ENCODE measurements around the gene GOLGA6B. TPM values are rescaled to one million over a fixed set of nuclear protein-coding genes. Genes with fewer than 3 reads are reported as not detected.
A peak's percentile ranks its signal among the peaks of the same experiment; 100 is the strongest.
"Not testable (repeated sequence)": the region's sequence is repeated elsewhere in the genome, so short reads cannot be mapped to it uniquely, and the experiment has no call there.

Gene GOLGA6B, protein sequence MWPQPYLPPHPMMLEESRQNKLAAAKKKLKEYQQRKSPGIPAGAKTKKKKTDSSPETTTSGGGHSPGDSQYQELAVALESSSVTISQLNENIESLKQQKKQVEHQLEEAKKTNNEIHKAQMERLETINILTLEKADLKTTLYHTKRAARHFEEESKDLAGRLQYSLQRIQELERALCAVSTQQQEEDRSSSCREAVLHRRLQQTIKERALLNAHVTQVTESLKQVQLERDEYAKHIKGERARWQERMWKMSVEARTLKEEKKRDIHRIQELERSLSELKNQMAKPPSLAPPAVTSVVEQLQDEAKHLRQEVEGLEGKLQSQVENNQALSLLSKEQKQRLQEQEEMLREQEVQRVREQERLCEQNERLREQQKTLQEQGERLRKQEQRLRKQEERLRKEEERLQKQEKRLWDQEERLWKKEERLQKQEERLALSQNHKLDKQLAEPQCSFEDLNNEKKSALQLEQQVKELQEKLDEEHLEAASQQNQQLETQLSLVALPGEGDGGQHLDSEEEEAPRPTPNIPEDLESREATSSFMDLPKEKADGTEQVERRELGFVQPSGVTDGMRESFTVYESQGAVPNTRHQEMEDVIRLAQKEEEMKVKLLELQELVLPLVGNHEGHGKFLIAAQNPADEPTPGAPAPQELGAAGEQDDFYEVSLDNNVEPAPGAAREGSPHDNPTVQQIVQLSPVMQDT
- under 1 TPM in 1 of 2 donors, not detected in 1; 0.18 TPM for total RNA-seq
- total RNA-seq: 0 to 0.46 reads per million in 2 donors

- not testable (repeated sequence) for ATAC-seq; H3K27me3 Mint-ChIP-seq; H3K27ac Mint-ChIP-seq; H3K4me3 Mint-ChIP-seq; H3K4me1 Mint-ChIP-seq; H3K36me3 Mint-ChIP-seq (ENCODE audit: low read depth); H3K9me3 ChIP-seq (ENCODE audit: control insufficient read depth, low read length, poor library complexity, severe bottlenecking); DNase-seq
Measured at GRCh38 chr15:72654397-72654796, at the start of gene GOLGA6B. TSS of gene GOLGA6B (plus strand) at chr15:72654697. CDS start at chr15:72654738, 41 bp downstream.

GRCh38 chr15:72604794-72605193, 49.7 kb upstream of the GOLGA6B start:
- Mint-ChIP-seq H3K27ac (no peak overlapping the region), H3K36me3 (ENCODE audit: low read depth) (peaks cover 6% of the 10 kb centered on the region), H3K4me1 (peaks cover 15% of the 10 kb centered on the region), H3K4me3 (no peak overlapping the region), H3K27me3 (no peaks in the 10 kb centered on the region)
- no peaks in the 10 kb centered on the region for H3K9me3 ChIP-seq (ENCODE audit: control insufficient read depth, low read length, poor library complexity, severe bottlenecking)
- ATAC-seq: no peak
- no peak for DNase-seq

GRCh38 chr15:72608084-72608483, 46.4 kb upstream of the GOLGA6B start:
- not testable (repeated sequence) for H3K36me3 Mint-ChIP-seq (ENCODE audit: low read depth); H3K9me3 ChIP-seq (ENCODE audit: control insufficient read depth, low read length, poor library complexity, severe bottlenecking); DNase-seq; H3K27me3 Mint-ChIP-seq; H3K4me3 Mint-ChIP-seq; H3K4me1 Mint-ChIP-seq; H3K27ac Mint-ChIP-seq; ATAC-seq

DNA sequence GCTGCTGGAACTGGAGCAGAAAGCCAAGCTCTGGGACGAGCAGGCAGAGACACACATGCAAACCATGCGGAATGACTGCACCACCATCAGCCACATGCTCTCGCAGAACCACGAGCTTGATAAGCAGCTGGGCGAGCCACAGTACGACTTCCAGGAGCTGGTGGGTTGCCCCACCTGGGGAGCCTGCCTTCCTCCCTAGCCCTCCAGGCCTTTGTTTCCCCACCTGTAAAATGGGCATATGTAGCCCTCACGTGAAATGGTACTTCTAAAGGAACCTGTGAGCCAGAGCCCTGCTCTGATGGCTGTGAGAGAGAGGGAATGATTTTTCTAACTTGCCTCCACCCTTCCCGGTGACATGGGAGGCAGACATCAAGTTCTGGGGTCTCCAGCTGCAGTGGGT, 44.6 kb upstream of the GOLGA6B start:
- peaks cover 4% of the 10 kb centered on the region for H3K36me3 Mint-ChIP-seq (ENCODE audit: low read depth)
- no peak for ATAC-seq
- H3K9me3 ChIP-seq (ENCODE audit: control insufficient read depth, low read length, poor library complexity, severe bottlenecking): no peaks in the 10 kb centered on the region

DNA sequence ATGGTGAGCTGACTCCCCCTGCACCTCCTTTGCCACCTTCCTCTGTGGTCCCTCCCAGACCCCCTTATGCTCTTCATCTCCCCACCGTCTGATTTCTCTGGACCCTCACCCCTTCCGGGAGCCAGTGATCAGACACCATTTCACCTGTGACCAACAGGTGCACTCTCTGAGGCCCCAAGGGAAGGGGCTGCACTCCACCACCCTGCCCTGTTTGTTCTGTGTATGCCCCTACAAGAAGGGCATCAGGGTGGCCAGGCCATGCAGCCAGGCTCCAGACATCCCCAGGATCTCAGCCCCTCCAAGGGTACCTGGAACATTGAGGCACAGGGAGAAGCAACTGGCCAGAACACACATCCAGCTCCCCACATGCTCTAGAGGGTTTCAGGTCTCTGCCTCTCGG, 42.2 kb upstream of the GOLGA6B start:
- not testable (repeated sequence) for H3K36me3 Mint-ChIP-seq (ENCODE audit: low read depth)

More for the DNA sequence above, 44.6 kb upstream of the GOLGA6B start:
- H3K27me3 Mint-ChIP-seq: no peaks in the 10 kb centered on the region
- DNase-seq: no peak
- H3K27ac Mint-ChIP-seq: peak overlapping the region; percentile 16
- no peak overlapping the region for H3K4me3 Mint-ChIP-seq
- H3K4me1 Mint-ChIP-seq: peaks cover 4% of the 10 kb centered on the region

GRCh38 chr15:72614810-72615532, 39.5 kb upstream of the GOLGA6B start:
- ATAC-seq (no peak), DNase-seq (no peak)
- no peaks in the 10 kb centered on the region for H3K27me3 Mint-ChIP-seq
- H3K4me3 Mint-ChIP-seq: no peak overlapping the region
- no peaks in the 10 kb centered on the region for H3K9me3 ChIP-seq (ENCODE audit: control insufficient read depth, low read length, poor library complexity, severe bottlenecking)
- no peak overlapping the region for H3K27ac Mint-ChIP-seq
- H3K4me1 Mint-ChIP-seq: peaks cover 12% of the 10 kb centered on the region
- H3K36me3 Mint-ChIP-seq (ENCODE audit: low read depth): no peaks in the 10 kb centered on the region

More for the DNA sequence above, 42.2 kb upstream of the GOLGA6B start:
- not testable (repeated sequence) for H3K27me3 Mint-ChIP-seq; H3K9me3 ChIP-seq (ENCODE audit: control insufficient read depth, low read length, poor library complexity, severe bottlenecking); H3K4me3 Mint-ChIP-seq; ATAC-seq; H3K27ac Mint-ChIP-seq; DNase-seq
- H3K4me1 Mint-ChIP-seq: peaks cover 11% of the 10 kb centered on the region

- H3K4me3 Mint-ChIP-seq; H3K27ac Mint-ChIP-seq; H3K36me3 Mint-ChIP-seq (ENCODE audit: low read depth); H3K27me3 Mint-ChIP-seq; H3K9me3 ChIP-seq (ENCODE audit: control insufficient read depth, low read length, poor library complexity, severe bottlenecking); DNase-seq: not testable (repeated sequence)
- ATAC-seq: peak; percentile 47
- peaks cover 12% of the 10 kb centered on the region for H3K4me1 Mint-ChIP-seq
Measured at GRCh38 chr15:72615533-72616233, 38.8 kb upstream of the GOLGA6B start.

GRCh38 chr15:72616491-72617210, 37.8 kb upstream of the GOLGA6B start:
- Mint-ChIP-seq H3K27ac (no peak overlapping the region), H3K36me3 (ENCODE audit: low read depth) (no peaks in the 10 kb centered on the region), H3K4me1 (peaks cover 10% of the 10 kb centered on the region), H3K4me3 (no peak overlapping the region), H3K27me3 (no peaks in the 10 kb centered on the region)
- ATAC-seq (no peak), DNase-seq (no peak)
- no peaks in the 10 kb centered on the region for H3K9me3 ChIP-seq (ENCODE audit: control insufficient read depth, low read length, poor library complexity, severe bottlenecking)

- not testable (repeated sequence) for ATAC-seq; H3K4me1 Mint-ChIP-seq; DNase-seq; H3K27ac Mint-ChIP-seq; H3K9me3 ChIP-seq (ENCODE audit: control insufficient read depth, low read length, poor library complexity, severe bottlenecking); H3K4me3 Mint-ChIP-seq; H3K27me3 Mint-ChIP-seq; H3K36me3 Mint-ChIP-seq (ENCODE audit: low read depth)
Measured at GRCh38 chr15:72623854-72624253, 30.6 kb upstream of the GOLGA6B start.

DNA sequence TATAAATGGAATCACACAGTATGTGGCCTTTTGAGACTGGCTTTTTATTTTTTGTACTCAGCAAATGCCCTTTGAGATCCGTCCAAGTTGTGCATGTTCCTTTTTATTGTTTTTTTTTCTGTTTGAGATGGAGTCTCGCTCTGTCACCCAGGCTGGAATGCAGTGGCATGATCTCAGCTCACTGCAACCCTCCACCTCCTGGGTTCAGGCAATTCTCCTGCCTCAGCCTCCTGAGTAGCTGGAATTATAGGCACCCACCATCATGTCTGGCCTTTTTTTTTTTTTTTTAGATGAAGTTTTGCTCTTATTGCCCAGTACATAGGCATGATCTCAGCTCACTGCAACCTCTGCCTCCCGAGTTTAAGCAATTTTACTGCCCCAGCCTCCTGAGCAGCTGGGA, 28.3 kb upstream of the GOLGA6B start:
- DNase-seq; H3K9me3 ChIP-seq (ENCODE audit: control insufficient read depth, low read length, poor library complexity, severe bottlenecking); H3K27ac Mint-ChIP-seq; H3K4me1 Mint-ChIP-seq; ATAC-seq; H3K27me3 Mint-ChIP-seq; H3K4me3 Mint-ChIP-seq; H3K36me3 Mint-ChIP-seq (ENCODE audit: low read depth): not testable (repeated sequence)

GRCh38 chr15:72628249-72629067, 26.0 kb upstream of the GOLGA6B start:
- H3K9me3 ChIP-seq (ENCODE audit: control insufficient read depth, low read length, poor library complexity, severe bottlenecking); ATAC-seq; H3K4me3 Mint-ChIP-seq; H3K36me3 Mint-ChIP-seq (ENCODE audit: low read depth); H3K27ac Mint-ChIP-seq; H3K27me3 Mint-ChIP-seq; H3K4me1 Mint-ChIP-seq; DNase-seq: not testable (repeated sequence)

All from T-helper 17 cell (primary cell).